Putamen (tissue), 1 donor: ENCODE results near the gene CCDC51.
"Not testable (repeated sequence)": the region's sequence is repeated elsewhere in the genome, so short reads cannot be mapped to it uniquely, and the experiment has no call there.

ENCODE experiments used
- DNase-seq: peaks from one replicate; pipeline ENCODE4 v3.0.0-alpha.2; 2016; ENCODE audit warnings: low spot score

Gene CCDC51

DNA sequence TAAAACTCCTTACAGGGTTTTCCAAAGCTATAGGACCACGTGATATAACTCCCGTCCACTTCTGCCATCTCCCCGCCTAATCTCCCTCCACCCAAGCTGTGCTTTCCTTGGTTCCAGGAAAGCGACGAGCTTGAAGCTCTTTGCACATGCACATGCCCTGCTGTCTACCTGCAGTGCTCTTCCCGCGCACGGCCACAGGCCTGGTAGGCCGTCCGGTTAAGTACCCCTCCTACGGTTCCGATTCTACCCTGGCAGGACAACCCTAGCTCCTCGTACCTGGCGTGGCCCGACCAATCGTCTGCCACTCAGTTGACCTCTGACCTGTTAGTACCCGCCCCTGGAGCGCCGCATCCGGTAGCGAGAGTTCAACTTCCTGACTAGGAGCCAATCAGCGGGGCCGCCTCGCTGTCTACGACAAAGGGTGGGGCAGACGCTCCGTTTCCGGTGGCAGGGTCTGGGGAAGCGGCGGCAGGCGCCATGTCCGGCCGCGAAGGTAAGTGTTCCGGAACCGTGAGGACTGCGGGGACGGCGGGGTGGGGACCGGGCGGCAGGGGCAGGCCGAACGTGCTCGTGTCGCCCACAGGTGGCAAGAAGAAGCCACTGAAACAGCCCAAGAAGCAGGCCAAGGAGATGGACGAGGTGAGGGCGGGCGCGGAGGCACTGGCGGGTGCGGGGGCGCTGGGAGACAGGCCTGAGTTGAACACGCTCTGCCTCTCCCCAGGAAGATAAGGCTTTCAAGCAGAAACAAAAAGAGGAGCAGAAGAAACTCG is at the start of gene CCDC51, which contains the start of gene TMA7:
TSS of gene CCDC51 (minus strand) at position 300 of the 770 bp plus-strand sequence. CDS start 4,991 bp downstream, outside the sequence.
TSS of gene TMA7 (plus strand) at position 438 of the 770 bp plus-strand sequence. CDS start at position 478, 40 bp downstream.
- DNase-seq: peak; percentile 97

DNA sequence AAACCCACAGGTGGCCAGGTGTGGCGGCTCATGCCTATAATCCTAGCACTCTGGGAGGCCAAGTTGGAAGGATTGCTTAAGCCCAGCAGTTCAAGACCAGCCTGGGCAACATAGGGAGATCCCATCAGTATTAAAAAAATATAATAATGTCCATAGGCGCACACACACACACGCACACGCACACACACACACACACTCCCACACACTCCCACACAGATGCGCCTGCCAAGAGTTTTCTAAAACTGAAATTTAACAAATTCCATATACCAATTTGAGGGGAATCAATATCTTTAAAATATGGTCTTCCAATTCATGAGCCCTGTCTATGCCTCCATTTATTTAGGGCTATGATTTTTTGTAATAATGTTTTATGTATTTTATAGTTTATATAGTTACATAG is 47.0 kb upstream of the CCDC51 start:
- no peak for DNase-seq

DNA sequence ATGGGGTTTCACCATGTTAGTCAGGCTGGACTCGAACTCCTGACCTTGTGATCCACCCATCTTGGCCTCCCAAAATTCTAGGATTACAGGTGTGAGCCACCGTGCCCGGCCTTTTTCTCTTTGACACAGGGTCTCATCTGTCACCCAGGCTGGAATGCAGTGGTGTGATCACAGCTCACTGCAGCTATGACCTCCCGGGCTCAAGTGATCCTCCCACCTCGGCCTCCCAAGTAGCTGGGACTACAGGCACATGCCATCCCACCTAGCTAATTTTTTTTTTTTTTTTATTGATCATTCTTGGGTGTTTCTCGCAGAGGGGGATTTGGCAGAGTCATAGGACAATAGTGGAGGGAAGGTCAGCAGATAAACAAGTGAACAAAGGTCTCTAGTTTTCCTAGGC is 42.9 kb upstream of the CCDC51 start:
- DNase-seq: not testable (repeated sequence)

GRCh38 chr3:48480891-48481290 is 41.0 kb upstream of the CCDC51 start:
- DNase-seq: not testable (repeated sequence)

GRCh38 chr3:48478626-48479555 is 39.0 kb upstream of the CCDC51 start:
- DNase-seq: no peak

DNA sequence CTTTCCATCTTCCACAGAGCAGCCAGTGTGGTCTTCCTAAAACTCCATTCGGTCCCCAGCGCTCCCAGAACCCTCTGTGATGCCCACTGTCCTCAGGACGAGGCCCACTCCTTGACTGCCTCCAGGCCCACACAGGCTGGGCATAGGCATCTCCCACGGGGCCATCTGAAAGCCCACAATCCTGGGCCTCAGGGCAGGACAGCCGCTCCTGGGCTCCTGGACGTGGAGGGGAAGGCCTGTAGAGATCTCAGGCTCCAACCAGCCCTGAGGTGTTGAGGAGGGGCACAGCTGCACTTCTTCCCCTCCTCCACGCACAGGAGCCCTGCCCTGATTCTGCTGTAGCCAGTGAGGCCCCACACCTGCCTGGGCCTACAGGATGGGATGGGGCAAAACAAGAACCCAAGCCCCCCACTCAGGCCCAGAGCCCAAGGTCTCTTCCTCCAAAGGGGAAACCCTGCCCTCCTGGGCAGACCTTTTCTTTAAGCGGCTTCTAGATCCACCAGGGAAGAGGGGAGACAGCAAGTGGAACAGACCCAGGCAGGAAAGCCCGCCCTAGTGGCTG is 38.1 kb upstream of the CCDC51 start:
- DNase-seq: no peak

GRCh38 chr3:48476426-48477053 is 36.6 kb upstream of the CCDC51 start:
- DNase-seq: no peak

GRCh38 chr3:48475188-48475587 is 35.3 kb upstream of the CCDC51 start:
- DNase-seq: no peak

DNA sequence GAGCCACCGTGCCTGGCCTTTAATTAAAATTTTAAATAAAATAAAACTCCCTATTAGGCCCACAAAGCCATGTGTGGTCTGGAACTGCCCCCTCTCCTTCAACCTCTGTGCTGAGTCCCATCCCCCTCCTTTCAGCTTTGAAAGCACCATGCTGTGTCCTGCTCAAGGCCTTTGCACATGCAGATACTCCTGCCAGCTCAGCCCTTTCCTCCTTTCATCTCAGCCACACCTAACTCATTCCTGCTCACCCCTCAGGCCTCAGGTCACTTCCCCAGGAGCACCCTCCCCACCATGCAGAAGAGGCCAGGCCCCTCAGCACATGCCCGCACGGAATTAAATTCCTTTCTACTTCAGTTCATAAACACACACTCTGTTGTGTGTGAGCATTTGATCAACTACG is 34.7 kb upstream of the CCDC51 start:
- no peak for DNase-seq

GRCh38 chr3:48474031-48474430 is 34.1 kb upstream of the CCDC51 start:
- DNase-seq: not testable (repeated sequence)

DNA sequence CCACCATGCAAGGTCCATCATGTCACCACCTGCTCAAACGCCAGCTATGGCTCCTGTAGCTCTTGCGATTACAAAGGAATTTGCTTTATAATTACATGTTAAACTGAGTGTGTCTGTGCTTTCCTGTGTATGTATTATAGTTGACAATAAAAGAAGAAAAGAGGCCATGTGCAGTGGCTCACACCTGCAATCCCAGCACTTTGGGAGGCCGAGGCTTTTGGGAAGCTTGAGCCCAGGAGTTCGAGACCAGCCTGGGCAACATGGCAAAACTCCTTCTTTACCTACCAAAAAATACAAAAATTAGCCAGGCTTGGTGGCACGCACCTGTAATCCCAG is 33.7 kb upstream of the CCDC51 start:
- no peak for DNase-seq

DNA sequence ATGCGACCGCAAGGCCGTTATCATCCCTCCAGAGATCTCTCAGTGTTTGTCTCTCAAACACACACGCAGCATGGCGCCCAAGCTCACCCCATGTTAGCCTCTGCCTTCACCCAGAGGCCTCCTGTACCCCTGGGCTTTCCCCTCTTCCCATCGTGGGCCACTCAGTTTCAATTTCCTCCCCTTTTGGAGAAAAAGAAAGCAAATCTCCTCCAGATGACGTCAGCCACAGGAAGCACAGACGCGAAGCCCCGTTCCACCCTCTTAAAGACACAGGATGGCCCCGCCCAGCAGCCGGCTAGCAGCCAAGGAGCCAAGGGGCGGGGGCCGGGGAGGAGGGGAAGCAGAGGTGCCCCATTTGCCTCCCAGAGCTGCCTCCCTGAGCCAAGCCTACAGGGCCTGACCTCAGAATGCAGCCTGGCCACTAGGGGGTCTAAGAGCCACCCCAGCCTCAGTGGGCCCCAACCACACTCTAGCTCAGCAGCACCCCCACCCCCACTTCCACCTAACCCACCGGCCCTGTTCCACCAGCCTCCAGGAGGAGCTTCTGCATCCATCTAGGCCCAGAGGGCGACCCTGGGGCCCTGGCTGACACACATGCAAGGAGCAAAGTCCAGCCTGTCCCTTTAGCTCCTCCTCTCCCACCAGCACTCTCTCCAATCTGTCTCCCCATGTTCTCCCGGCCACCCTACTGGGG is 33.2 kb upstream of the CCDC51 start:
- peak; percentile 90 for DNase-seq

DNA sequence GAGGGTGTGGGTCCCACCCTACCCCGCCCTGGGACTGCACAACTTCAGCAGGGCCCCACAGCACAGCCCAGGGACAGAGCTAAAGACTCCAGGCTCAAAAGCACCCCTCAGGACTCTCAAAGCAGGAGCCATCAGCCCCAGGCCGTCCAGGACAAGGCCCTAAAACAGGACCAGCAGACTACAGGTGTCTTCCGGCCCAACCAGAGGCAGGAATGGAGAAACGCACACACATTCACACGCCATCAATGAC is 32.7 kb upstream of the CCDC51 start:
- DNase-seq: no peak

GRCh38 chr3:48470286-48470685 is 30.4 kb upstream of the CCDC51 start:
- no peak for DNase-seq

- DNase-seq: no peak
Observed at GRCh38 chr3:48469046-48469915, 29.4 kb upstream of the CCDC51 start.

- DNase-seq: no peak
Observed at GRCh38 chr3:48468329-48468731, 28.4 kb upstream of the CCDC51 start.

DNA sequence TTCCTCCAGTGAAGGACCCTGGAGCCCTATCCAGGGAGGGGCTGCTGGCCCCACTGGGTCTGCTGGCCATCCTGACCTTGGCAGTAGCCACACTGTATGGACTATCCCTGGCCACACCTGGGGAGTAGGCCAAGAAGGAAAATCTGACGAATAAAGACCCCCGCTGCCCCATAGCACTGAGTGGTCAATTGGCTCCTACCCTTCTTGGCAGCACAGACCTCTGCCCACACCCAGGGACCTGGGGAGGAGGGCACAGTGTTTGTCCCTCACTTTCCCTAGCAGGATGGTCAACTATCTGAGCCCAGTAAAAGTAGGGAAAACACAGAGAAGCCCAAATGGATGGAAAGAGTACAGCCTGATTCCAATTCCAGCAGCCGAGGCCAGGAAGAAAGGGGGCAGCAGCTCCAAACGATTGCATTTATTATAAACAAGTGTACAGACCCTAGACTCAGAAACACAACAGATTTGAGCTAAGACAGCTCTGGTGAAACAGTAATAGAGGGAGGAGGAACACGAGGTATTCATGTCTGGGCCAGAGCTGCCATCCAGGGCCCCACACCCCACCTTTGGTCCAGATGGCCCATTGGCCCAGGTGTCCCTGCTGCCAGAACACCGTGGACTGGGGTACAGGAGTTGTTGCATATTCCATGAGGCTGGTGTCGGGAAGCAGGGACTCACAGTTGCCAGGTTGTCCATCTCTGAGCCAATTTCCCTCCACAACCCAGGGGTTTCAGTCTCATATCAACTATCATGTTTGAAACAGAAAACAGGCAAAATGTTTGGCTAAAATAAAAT is 27.8 kb upstream of the CCDC51 start:
- DNase-seq: no peak

- DNase-seq: no peak
Observed at GRCh38 chr3:48467110-48467454, 27.2 kb upstream of the CCDC51 start.

GRCh38 chr3:48466386-48467109 is 26.6 kb upstream of the CCDC51 start:
- DNase-seq: no peak
